GM12891 (cell line): ENCODE measurements around the gene STEAP1B.

Source experiments
- POLR2A ChIP-seq: IDR thresholded peaks from 2 replicates; pipeline ENCODE4 v1.6.1; 2011; ENCODE audit warnings: low read depth, low read length, control low read depth
- POLR2AphosphoS5 ChIP-seq: IDR thresholded peaks from 2 replicates; pipeline ENCODE4 v1.6.1; 2011; ENCODE audit warnings: low read depth, low read length, control low read depth

DNA sequence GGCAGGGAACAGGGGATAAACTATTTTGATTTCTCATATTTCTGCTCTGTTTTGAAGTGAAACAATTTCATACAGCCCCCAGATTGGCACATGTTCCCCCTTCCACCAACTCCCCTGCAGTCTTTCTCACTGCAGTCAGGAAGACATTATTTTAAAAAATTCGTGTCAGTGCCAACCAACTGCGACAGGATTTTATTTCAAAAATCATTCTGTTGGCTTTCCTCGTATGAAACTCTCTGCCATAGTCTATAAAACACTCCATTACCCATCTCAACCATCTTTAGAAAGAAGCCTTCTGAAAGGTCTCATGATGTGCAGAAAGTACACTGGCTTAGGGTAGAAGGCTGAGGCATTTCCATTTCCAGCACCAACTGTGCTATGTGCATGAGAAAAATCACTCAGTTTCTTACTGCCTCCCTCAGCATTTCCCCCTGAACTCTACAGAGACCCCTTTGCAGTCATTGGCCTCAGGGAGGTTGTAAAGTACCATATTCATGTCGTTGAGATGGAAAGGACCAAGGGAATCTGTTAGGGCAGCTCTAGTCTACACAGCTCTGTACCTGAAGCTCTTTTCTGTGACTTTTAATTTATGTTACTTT, 46.9 kb downstream of the STEAP1B start:
- TF ChIP-seq POLR2AphosphoS5 (no peak), POLR2A (no peak)
